ENCODE results near the gene EXD1.

The EXD1 gene

GRCh38 chr15:41133454-41133853 lies 97.1 kb downstream of the EXD1 start:
- DNase-seq: no peak
